Urinary bladder (tissue), 4 donors: ENCODE measurements around the gene TRIOBP. TPM values are rescaled to one million over a fixed set of nuclear protein-coding genes. Genes with fewer than 3 reads are reported as not detected.

ENCODE experiments used
- DNase-seq: peaks from one replicate; pipeline ENCODE4 v3.0.0-alpha.2; 2015; ENCODE audit errors: extremely low spot score
- H3K27ac ChIP-seq: one replicate; pipeline ENCODE4 v1.5.1; 2013; ENCODE audit warnings: low read depth, mild to moderate bottlenecking, moderate library complexity
- H3K36me3 ChIP-seq: one replicate; pipeline ENCODE4 v1.6.1; 2013; ENCODE audit warnings: mild to moderate bottlenecking, moderate library complexity; ENCODE audit not compliant: insufficient read depth
- H3K4me1 ChIP-seq: one replicate; pipeline ENCODE4 v1.6.1; 2013; ENCODE audit warnings: mild to moderate bottlenecking, moderate library complexity; ENCODE audit not compliant: insufficient read depth
- H3K4me3 ChIP-seq: one replicate; pipeline ENCODE4 v1.5.1; 2013; ENCODE audit warnings: low read depth, low read length
- WGBS: extraction: QIAGEN DNeasy Blood & Tissue Kit; methylation state at CpG from one replicate; pipeline ENCODE4 v1.1.7; 2013; 5-methylcytosine and 5-hydroxymethylcytosine counted together
- polyA plus RNA-seq: library from polyadenylated mRNA; stranded (reverse); fragments of 200-250 nt; gene quantifications from one replicate; pipeline ENCODE4 v1.2.3, GENCODE V29; 2013
- total RNA-seq: library from RNA; depleted of rRNA; stranded (reverse); fragments of >200 nt; gene quantifications from one replicate; pipeline ENCODE4 v1.2.3, GENCODE V29; 2014
- donor health status: healthy with polysubstance abuse.
- donor health status: healthy.

The TRIOBP gene
- total and polyA plus RNA-seq, 2 donors: 64.2 to 140 TPM

GRCh38 chr22:37674951-37675929 lies 21.6 kb upstream of the TRIOBP start, which contains the start of gene LGALS1:
Gene LGALS1, plus strand, starts transcription at chr22:37675636. Its CDS starts 67 bp downstream, at chr22:37675703.
- H3K4me3 ChIP-seq: peak within 1 kb of the TSS; percentile 55
- H3K4me1 ChIP-seq: peaks cover 1% of the 10 kb centered on the region
- DNase-seq: peak; percentile 88
- WGBS: 2% methylated on average over 34 of the region's 34 CpGs
- H3K27ac ChIP-seq: peak within 1 kb of the TSS; percentile 97
- no peaks in the 10 kb centered on the region for H3K36me3 ChIP-seq

- Histone ChIP-seq H3K4me1 (peaks cover 1% of the 10 kb centered on the region), H3K27ac (peak overlapping the region; percentile 97), H3K36me3 (no peaks in the 10 kb centered on the region), H3K4me3 (peak overlapping the region; percentile 55)
- WGBS: 3% methylated on average over 17 of the region's 17 CpGs
- no peak for DNase-seq
Measured at GRCh38 chr22:37675930-37676735, 20.7 kb upstream of the TRIOBP start.

- Histone ChIP-seq H3K36me3 (no peaks in the 10 kb centered on the region), H3K4me1 (peaks cover 1% of the 10 kb centered on the region), H3K4me3 (peak overlapping the region; percentile 55), H3K27ac (peak overlapping the region; percentile 97)
- under 1% methylated on average over 42 of the region's 42 CpGs for WGBS
- peak; percentile 73 for DNase-seq
Measured at GRCh38 chr22:37676736-37677492, 19.9 kb upstream of the TRIOBP start.

GRCh38 chr22:37677493-37677974 lies 19.3 kb upstream of the TRIOBP start:
- Histone ChIP-seq H3K4me3 (peak overlapping the region; percentile 55), H3K4me1 (peaks cover 1% of the 10 kb centered on the region), H3K27ac (no peak overlapping the region), H3K36me3 (no peaks in the 10 kb centered on the region)
- DNase-seq: no peak
- WGBS: 41% methylated on average over 15 of the region's 15 CpGs

GRCh38 chr22:37678372-37678771 lies 18.5 kb upstream of the TRIOBP start:
- H3K27ac ChIP-seq: peak overlapping the region; percentile 40
- H3K4me3 ChIP-seq: no peak overlapping the region
- DNase-seq: no peak
- H3K4me1 ChIP-seq: peaks cover 1% of the 10 kb centered on the region
- WGBS: 45% methylated on average over 18 of the region's 18 CpGs
- H3K36me3 ChIP-seq: no peaks in the 10 kb centered on the region

GRCh38 chr22:37679670-37680069 lies 17.2 kb upstream of the TRIOBP start:
- no peak for DNase-seq
- Histone ChIP-seq H3K4me1 (peaks cover 1% of the 10 kb centered on the region), H3K36me3 (no peaks in the 10 kb centered on the region), H3K4me3 (no peak overlapping the region), H3K27ac (peak overlapping the region; percentile 49)
- 61% methylated on average over 8 of the region's 8 CpGs for WGBS

- Histone ChIP-seq H3K36me3 (no peaks in the 10 kb centered on the region), H3K4me3 (no peak overlapping the region), H3K27ac (no peak overlapping the region), H3K4me1 (peaks cover 1% of the 10 kb centered on the region)
- no peak for DNase-seq
- 54% methylated on average over 7 of the region's 7 CpGs for WGBS
Measured at GRCh38 chr22:37680191-37680851, 16.5 kb upstream of the TRIOBP start.

- Histone ChIP-seq H3K4me3 (no peak overlapping the region), H3K27ac (no peak overlapping the region)
Measured at GRCh38 chr22:37681001-37681424, 15.8 kb upstream of the TRIOBP start.

GRCh38 chr22:37681556-37682049 lies 15.2 kb upstream of the TRIOBP start:
- DNase-seq: no peak
- no peak overlapping the region for H3K27ac ChIP-seq
- H3K36me3 ChIP-seq: no peaks in the 10 kb centered on the region
- no peak overlapping the region for H3K4me3 ChIP-seq
- WGBS: 26% methylated on average over 6 of the region's 6 CpGs
- H3K4me1 ChIP-seq: peaks cover 1% of the 10 kb centered on the region

More at GRCh38 chr22:37681001-37681424, 15.8 kb upstream of the TRIOBP start:
- H3K36me3 ChIP-seq: no peaks in the 10 kb centered on the region
- 54% methylated on average over 2 of the region's 2 CpGs for WGBS
- H3K4me1 ChIP-seq: peaks cover 1% of the 10 kb centered on the region
- no peak for DNase-seq

GRCh38 chr22:37684803-37685615 lies 11.8 kb upstream of the TRIOBP start:
- no peaks in the 10 kb centered on the region for H3K4me1 ChIP-seq
- H3K36me3 ChIP-seq: no peaks in the 10 kb centered on the region
- 82% methylated on average over 16 of the region's 16 CpGs for WGBS
- no peak overlapping the region for H3K27ac ChIP-seq
- no peak overlapping the region for H3K4me3 ChIP-seq
- DNase-seq: no peak

GRCh38 chr22:37686002-37686982 lies 10.6 kb upstream of the TRIOBP start, which contains the start of gene NOL12:
Gene NOL12, plus strand, starts transcription at chr22:37686343. Its CDS starts 50 bp downstream, at chr22:37686393.
- 2% methylated on average over 62 of the region's 62 CpGs for WGBS
- Histone ChIP-seq H3K27ac (peak within 1 kb of the TSS; percentile 71), H3K4me3 (peak within 1 kb of the TSS; percentile 70), H3K4me1 (no peaks in the 10 kb centered on the region), H3K36me3 (no peaks in the 10 kb centered on the region)
- peak; percentile 78 for DNase-seq
